GM10847 (cell line): ENCODE measurements around the gene KCNN1.

Experiments used
- POLR2A ChIP-seq: IDR thresholded peaks from 2 replicates; pipeline ENCODE4 v1.6.1; 2011; ENCODE audit not compliant: insufficient read length; ENCODE audit errors: extremely low read depth

The KCNN1 gene

DNA sequence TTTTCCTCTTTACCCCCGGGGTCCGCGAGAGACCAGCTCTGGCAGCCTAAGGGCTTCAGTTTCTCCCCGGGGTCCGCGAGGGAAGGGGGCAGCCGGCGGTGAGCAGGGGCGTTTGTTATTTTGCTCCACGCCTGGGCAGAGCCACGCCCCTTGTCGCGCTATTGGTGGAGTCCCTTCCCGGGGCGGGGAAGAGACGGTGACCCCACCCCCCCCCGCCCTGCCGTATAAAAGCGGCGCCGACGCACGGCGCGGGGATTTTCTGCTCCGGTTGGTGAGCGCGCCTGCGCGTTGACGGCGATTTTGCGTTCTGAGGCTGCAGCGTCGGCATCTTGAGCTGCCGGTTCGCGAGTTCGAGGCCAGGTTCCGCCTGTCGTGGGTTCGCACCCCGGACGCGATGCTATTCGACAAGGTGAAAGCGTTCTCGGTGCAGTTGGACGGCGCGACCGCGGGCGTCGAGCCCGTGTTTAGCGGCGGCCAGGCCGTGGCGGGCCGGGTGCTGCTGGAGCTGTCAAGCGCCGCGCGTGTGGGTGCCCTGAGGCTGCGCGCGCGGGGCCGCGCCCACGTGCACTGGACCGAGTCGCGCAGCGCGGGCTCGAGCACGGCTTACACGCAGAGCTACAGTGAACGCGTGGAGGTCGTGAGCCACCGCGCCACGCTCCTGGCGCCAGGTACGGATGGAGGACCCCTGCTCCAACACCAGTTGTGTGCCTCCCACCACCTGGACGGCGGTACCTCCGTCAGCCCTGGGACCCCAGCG, 41.2 kb downstream of the KCNN1 start, which contains the start of gene ARRDC2:
Gene ARRDC2, plus strand, starts transcription at position 254 of the 757 bp plus-strand sequence. Its CDS starts 141 bp downstream, at position 395.
- TF ChIP-seq POLR2A = no peak

DNA sequence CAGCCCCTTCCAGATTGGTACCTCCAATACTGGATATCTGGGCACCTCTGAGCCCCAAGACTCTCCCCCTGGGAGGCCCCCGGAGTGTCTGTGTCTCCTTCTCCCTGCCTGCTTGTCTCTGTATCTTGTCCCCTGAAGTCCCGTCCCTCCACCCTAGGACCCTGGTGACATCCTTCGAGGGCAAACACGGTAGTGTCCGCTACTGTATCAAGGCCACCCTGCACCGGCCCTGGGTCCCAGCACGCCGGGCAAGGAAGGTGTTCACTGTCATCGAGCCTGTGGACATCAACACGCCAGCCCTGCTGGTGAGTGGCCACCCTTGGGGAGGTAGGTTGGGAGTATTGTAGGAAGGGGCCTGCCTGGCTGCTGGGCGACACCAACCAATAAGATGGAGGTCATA, 41.9 kb downstream of the KCNN1 start:
- no peak for TF ChIP-seq POLR2A

DNA sequence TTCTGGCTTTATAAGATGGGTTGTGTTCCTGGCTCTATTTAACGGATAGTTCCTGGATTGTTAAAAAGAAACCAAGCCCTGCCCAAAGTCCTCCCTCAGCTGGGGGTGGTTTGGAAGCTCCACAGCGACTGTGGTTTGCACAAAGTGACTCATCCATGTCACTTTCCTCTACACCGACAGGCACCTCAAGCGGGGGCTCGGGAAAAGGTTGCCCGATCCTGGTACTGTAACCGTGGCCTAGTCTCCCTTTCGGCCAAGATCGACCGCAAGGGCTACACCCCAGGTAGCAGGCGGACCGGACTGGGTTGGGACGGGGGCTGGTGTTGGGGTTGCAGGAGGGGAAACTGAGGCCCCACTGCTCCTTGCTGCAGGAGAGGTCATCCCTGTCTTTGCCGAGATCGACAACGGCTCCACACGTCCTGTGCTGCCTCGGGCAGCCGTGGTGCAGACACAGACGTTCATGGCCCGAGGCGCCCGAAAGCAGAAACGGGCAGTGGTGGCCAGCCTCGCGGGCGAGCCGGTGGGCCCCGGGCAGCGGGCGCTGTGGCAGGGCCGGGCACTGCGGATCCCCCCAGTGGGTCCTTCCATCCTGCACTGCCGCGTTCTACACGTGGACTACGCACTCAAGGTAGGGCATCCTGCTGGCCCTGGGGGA, 42.6 kb downstream of the KCNN1 start:
- TF ChIP-seq POLR2A = no peak

DNA sequence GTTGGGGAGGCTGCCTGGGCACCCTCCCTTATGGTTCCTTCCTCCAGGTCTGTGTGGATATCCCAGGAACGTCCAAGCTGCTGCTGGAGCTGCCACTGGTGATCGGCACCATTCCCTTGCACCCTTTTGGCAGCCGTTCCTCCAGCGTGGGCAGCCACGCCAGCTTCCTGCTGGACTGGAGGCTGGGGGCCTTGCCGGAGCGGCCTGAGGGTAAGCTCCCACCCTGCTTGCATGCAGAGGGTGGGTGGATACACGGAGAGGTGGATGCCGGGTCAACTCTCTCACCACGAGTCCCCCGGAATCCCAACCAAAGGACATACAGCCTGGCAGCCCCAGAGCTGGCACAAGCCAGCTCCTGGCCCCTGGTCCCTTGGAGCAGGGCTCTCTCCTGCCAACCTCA, 43.2 kb downstream of the KCNN1 start:
- TF ChIP-seq POLR2A = no peak

DNA sequence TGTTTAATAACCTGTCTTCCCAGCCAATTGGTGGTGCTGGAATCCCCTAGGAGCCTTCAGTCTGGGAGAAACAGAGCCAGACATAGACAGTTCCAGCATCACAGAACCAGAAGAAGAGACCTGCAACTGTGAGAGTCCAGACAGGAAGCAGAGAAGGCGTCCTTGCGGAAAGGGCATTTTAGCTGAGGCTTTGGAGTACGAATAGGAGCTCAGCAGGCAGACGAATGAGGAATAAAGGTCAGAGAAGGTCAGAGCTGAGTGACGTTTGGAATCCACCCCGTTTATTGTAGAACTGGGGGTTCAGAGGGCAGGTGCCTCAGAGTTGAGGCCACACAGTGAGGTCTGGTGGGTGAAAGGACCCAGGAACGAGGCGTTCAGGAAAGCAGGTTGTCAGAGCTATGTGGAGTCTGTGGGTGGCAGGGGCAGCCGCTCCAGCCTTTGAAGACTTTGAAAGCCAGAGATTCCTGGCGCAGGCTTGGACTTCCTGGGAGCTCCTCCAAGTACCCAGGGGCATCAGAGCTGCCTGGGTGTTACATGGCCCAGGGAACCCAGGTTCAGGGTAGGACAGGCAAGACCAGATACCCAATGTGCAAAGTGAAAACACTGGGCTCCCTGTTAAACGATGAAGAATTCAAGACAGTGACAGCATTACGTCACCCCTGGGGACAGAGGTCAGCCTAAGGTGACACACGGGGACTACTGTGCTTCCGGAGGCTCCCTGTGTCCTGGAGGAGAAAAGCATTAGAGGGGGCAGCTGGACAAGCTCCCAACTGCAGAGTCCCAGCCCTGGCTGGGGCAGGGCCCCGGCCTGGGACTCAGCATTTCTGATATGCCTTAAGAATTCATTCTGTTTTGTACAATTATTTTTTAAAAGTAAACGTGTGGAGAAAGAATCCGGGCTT, 46.6 kb downstream of the KCNN1 start:
- TF ChIP-seq POLR2A = no peak

DNA sequence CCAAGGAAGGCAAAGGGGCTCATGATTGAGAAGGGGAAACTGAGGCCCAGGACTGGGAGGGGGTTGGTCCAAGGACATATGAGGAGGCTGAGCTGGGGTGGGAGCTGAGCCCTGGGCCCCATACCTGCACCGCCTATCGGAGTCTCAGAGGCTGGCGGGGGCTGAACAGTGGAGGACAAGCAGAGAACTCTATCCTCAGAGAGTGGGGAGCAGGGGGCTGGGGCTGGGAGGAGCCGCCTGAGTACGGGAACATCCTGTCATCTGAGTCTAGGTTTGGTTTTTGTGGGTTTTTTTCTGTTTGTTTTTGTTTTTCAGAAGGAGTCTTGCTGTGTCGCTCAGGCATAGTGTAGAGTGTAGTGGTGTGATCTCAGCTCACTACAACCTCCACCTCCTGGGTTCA, 47.3 kb downstream of the KCNN1 start:
- no peak for TF ChIP-seq POLR2A

DNA sequence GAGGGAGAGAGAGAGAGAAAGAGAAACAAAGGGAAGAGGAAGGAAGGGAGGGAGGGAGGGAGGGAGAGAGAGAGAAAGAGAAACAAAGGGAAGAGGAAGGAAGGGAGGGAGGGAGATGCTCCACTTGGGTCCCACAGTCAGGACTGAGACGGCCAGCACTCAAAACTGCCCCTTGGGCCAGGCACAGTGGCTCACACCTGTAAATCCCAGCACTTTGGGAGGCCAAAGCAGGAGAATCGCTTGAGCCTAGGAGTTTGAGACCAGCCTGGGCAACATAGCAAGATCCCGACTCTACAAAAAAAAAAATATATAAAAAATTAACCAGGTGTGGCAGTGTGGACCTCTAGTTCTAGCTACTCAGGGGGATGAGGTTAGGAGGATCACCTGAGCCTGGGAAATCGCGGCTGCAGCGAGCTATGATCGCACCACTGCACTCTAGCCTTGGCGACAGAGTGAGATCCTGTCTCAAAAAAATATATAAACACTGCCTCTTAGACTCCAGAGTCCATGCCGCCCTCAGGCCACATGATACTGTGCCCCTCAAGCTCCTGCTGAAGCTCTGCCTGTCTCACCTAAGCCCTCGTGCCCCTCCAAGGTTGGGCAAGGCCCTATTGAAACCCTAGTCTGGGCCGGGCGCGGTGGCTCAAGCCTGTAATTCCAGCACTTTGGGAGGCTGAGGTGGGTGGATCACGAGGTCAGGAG, 49.5 kb downstream of the KCNN1 start:
- TF ChIP-seq POLR2A = no peak

DNA sequence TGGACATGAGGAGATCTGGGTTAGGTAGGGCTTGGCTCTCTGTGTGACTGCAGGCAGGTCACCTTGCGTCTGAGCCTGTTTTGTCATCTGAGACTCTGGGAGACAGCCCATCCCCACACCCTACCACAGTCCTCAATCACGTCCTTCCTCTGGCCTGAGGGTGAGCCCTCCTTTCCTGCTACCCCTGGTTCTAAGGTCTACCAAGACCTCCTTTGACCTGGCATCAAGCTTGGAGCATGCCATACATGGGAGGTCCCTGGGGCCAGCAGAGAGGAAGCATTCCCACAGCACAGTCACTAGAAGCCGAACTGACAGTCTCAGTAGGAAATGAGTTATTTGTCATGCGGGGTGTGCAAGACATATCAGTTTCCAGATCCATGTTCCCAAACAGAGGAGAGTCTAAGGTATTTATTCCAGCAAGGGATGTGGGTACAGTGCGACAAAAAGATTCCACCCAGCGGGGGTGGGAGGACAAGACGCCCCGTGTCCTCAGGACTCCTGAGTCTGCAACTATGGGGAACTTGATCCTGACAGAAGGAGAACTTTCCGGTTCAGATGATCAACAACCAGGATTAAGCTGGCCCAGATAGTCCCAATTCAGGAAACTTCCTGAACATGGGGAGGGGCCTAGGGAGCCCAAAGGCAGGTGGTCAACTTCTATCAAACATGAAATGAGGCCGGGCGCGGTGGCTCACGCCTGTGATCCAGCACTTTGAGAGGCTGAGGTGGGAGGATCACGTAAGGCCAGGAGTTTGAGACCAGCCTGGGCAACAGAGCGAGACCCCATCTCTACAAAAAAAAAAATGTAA, 50.6 kb downstream of the KCNN1 start:
- no peak for TF ChIP-seq POLR2A

DNA sequence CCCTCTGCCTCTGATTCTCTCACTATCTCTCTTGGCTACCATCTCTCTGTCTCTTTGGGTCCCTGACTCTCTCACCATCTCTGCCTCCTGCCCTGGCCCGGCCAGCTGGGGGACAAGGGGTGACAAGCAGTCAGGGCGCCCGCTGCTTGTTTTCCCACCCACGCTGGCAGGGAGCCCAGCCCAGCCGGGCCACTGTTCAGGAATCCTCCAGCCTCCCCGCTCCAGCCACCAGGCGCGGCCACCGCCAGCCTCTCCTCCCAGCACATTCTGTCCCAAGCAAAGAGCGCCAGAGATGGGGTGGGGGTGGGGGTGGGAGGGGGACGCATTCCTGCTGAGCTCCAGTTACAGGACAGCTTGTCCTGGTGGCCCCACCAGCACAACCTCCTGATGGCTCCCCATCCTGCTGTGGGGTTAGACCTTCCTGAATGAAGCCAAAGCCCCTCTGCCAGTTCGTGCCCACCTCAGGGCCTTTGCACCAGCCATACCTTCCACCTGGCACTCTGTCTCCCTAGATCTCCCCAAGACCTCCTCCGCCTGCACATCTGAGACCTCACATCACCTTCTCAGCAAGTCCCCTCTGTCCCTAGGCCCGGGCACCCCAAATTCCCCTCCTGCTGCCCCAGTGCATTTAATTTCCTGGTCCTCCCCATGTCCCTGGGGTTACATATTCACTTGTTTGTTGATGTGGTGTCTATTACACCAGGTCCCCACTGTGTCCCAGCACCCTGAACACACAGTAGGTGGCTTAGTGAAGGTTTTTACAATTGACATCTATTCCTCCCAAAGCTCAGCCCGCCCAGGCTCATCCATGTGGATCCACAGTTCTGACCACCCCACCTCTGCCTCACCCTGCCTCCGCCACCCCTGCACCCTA, 53.5 kb downstream of the KCNN1 start:
- no peak for TF ChIP-seq POLR2A

DNA sequence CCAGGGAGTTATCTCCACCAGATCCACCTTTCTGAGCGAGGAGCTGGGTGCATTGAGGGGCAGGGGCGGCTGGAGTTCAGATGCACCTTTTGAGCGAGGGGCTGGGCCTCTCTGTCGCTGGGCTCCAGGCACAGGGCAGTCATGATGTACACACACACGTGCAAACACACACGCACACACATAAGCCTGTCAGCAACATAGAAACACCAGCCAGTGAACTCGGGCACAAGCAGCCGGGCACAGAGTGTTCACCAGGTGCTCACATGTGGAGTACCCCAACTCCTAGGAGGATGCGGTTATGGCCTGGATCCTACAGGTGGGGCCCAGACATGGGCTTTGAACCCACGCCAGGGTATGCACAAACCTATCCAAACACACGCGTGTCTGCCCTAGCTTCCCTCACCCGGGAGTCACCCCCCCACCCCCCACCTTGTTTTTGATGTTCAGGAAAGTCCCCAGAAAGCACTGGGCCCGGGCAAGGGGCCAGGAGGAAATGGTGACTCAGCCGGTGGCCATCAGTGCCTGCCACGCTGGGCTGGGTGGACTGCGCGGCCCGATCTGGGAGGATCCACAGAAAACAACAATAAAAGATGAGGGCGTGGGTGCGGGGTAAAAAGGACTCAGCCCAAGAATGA, 54.3 kb downstream of the KCNN1 start:
- TF ChIP-seq POLR2A = no peak

DNA sequence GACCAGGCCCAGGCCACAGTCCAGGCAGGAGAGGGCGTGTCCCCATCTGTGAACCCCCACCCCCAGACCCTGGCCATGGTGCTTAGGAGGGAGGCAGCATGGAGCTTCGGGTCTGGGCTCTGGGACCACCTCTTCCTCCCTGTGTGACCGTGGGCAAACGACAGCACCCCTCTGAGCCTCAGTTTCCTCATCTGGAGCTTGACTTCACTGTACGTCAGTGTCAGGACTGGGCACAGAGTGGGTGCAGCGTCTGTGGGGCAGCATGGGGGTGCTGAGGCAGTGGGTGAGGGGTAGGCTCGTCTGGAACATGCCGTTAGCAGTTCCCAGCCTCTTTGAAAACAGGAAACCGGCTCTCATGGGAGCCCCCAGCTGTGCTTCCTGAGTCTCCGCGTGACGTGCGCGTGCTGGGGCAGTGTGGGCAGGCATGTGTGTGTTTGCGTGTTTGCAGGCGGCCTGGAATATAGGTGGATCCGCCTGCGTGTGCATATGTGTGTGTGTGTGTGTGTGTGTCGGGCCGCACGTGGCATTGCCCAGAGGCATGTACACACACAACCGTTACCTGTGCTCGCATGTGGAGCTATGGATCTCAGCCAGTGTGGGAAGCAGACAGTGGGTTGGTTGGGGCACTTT, 56.8 kb downstream of the KCNN1 start:
- no peak for TF ChIP-seq POLR2A

DNA sequence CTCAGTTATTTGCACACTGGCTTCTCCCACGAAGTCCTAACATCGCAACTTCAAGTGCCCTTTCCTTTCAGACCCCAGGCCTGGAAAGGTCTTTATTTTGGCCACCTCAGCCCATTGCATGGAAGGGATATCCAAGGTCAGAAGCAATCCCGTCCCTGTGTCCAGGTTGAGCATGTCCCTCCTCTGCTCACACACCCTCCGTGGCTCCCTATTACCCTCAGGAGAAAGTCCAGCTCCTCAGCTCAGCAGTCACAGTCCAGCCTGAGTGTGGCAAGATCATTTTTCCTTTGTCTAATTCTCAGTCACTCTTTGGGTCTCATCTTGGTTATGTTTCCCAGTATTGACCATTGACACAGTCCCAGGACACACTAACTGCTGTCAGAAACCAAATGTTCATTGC, 60.2 kb downstream of the KCNN1 start:
- TF ChIP-seq POLR2A = no peak

DNA sequence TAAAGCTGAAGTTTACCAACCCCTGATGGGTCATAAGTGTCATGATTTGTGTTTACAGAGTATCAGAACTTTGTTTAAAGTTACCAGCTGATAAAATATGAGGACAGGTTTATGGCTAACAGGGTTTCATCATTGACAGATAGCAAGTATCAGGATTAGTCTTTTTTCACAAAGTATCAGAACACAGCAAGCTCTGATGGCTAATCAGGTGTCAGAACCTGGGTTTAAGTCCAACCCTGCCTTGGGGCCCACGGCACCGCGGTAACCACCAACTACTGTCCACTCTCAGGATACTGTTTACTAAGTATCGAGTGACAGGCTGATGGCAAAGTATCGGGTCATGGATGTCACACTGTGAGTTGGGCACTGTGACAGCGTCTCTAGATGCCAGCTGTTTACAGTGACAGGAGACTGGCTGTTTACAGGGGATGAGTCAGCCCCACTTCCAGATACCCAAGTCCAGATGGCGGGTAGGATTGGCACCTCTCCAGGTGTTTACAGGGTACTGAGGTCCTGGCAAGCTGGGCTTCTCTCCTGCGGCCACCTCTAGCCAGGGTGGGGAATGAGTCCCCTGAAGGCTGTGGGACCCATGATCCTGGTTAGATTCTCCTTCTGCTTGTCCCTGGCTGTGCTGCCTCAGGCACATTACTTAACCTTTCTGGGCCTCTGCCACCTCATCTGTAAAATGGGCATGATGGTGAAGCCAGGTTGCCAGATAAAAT, 62.9 kb downstream of the KCNN1 start:
- TF ChIP-seq POLR2A = no peak
